BJ (cell line): Measurements from ENCODE around the gene KIRREL3. TPM values are rescaled to one million over a fixed set of nuclear protein-coding genes. Genes with fewer than 3 reads are reported as not detected.
A peak's percentile ranks its signal among the peaks of the same experiment; 100 is the strongest.

Experiments used
- CTCF ChIA-PET: fragments of 350-600 bp; formaldehyde crosslinking; extraction: SDS; loops from one replicate; lab custom pipeline; 2021; ENCODE audit warnings: antibody characterized with exemption, inconsistent platforms; lab: Yijun Ruan, JAX
- POLR2A ChIA-PET: fragments of 300-600 bp; sonication (Branson Sonifier 250); formaldehyde crosslinking; extraction: SDS; loops from one replicate; lab custom pipeline; 2021; ENCODE audit warnings: antibody characterized with exemption; lab: Charles Lee
- DNase-seq: peaks from one replicate; pipeline ENCODE4 v3.0.0-alpha.2; 2011; ENCODE audit warnings: low read depth
- H3K27me3 ChIP-seq: 2 replicates; pipeline ENCODE4 v1.6.0; 2011; ENCODE audit warnings: low read length; ENCODE audit not compliant: control insufficient read depth, insufficient read depth
- H3K36me3 ChIP-seq: 2 replicates; pipeline ENCODE4 v1.5.1; 2011; ENCODE audit warnings: low read length; ENCODE audit not compliant: control insufficient read depth, insufficient read depth
- H3K4me3 ChIP-seq: 2 replicates; pipeline ENCODE4 v1.5.1; 2011; ENCODE audit warnings: low read depth, mild to moderate bottlenecking, control low read depth, low read length
- polyA plus RNA-seq: library from polyadenylated mRNA; depleted of rRNA; stranded (reverse); fragments of >200 nt; gene quantifications from 2 replicates; pipeline ENCODE4 v1.2.3, GENCODE V29; 2011
- TF ChIP-seq, protein P1 (sequence below): IDR thresholded peaks from 2 replicates; pipeline ENCODE4 v1.5.1; 2011; ENCODE audit warnings: low read depth, mild to moderate bottlenecking, control low read depth, inconsistent platforms, low read length, moderate library complexity; ENCODE audit not compliant: insufficient read depth

KIRREL3 gene
- polyA plus RNA-seq, 1 experiment: 19.6 TPM

DNA sequence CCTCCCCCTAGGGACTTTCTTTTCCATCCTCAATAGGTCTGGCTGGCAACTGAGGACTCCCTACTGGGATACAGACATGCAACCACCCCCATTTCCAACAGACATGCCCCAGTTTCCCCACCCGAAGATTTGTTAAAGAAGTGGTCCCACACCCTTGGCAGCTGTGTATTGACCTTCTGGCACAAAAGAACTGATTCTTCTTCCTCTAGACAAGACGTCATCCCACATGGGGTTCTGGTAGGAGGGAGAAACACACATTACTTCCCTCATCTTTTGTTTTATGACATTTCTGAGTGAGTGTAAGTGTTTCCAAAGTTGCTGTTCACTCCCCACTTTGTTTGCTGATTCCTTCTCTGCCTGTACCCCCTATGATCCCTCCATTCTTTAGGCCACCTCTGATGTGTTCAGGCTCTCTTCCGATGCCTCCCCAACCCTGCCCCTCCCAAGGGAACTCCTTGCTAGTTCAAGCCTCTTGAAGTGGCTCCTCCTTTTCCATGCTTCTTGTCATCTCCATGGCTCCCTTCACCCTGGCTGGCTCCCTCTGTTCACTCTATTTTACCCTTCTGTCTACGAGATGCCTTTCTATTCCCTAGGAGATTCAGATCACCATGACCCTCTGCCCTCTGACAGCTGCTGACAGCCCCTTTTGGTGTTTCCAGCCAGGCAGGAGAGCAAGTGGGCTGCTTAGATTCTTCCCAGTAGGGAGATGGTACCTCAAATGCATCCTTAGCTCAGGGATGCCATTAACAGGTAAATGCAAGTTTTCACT is 4.3 kb downstream of the KIRREL3 start:
- DNase-seq: no peak
- Histone ChIP-seq H3K4me3 (no peak overlapping the region), H3K36me3 (no peaks in the 10 kb centered on the region), H3K27me3 (no peaks in the 10 kb centered on the region)
- TF ChIP-seq, protein P1, sequence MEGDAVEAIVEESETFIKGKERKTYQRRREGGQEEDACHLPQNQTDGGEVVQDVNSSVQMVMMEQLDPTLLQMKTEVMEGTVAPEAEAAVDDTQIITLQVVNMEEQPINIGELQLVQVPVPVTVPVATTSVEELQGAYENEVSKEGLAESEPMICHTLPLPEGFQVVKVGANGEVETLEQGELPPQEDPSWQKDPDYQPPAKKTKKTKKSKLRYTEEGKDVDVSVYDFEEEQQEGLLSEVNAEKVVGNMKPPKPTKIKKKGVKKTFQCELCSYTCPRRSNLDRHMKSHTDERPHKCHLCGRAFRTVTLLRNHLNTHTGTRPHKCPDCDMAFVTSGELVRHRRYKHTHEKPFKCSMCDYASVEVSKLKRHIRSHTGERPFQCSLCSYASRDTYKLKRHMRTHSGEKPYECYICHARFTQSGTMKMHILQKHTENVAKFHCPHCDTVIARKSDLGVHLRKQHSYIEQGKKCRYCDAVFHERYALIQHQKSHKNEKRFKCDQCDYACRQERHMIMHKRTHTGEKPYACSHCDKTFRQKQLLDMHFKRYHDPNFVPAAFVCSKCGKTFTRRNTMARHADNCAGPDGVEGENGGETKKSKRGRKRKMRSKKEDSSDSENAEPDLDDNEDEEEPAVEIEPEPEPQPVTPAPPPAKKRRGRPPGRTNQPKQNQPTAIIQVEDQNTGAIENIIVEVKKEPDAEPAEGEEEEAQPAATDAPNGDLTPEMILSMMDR: no peak
- ChIA-PET CTCF (interaction anchor here (1.1 kb wide), 1 partner anchor 28 kb away, joined by 4 read pairs; no protein-coding TSS in a partner anchor), POLR2A (interaction anchor here (0.7 kb wide), 1 partner anchor 260 kb away, joined by 3 read pairs; no protein-coding TSS in a partner anchor)

DNA sequence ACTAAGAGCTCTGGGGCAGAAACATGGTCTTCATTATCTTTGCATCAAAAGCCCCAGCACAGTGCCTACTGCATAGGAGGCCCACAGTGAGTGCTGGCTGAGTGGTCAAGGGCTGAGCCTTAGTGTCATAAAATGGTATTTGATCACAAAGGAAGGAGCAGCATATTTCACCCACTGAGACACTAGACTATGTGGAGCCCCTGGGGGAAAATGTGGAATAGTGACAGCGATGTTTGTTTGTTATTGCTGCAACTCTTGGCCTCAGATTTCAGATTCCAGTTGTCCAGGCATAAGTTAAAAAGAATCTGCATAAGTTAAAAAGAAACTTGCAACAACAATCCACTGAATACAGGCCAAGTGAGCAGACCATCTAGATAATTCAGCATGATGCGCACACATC is 7.0 kb downstream of the KIRREL3 start:
- no peaks in the 10 kb centered on the region for H3K36me3 ChIP-seq
- H3K27me3 ChIP-seq: no peaks in the 10 kb centered on the region
- no peak overlapping the region for H3K4me3 ChIP-seq
- DNase-seq: peak; percentile 65
- TF ChIP-seq, protein P1: no peak
- ChIA-PET POLR2A (no interaction called here), CTCF (interaction anchor here (0.5 to 6.5 kb wide), 3 partner anchors 36 to 386 kb away, joined by 3 to 83 read pairs (median 3); no protein-coding TSS in a partner anchor)

DNA sequence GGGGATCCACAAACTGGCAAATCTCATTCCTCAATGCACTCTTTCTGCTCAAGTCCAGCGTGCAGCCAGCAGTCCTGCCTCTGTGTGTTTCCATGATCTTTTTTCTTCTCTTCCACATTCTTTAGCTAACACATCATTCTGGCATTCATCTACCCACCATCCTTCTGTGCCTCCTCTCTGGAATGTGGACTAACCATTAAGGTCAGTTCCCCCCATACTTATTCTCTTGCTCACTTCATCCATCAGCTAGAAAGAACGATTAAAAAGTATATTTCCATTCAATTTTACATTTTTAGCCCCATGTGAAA is 7.8 kb downstream of the KIRREL3 start:
- no peaks in the 10 kb centered on the region for H3K36me3 ChIP-seq
- ChIA-PET POLR2A (interaction anchor here (0.6 to 0.7 kb wide), 5 partner anchors 63 to 1715 kb away, joined by 3 to 12 read pairs (median 4); no protein-coding TSS in a partner anchor), CTCF (interaction anchor here (0.5 to 6.5 kb wide), 7 partner anchors 10 to 682 kb away, joined by 3 to 83 read pairs (median 3); no protein-coding TSS in a partner anchor)
- DNase-seq: peak; percentile 88
- TF ChIP-seq, protein P1: no peak
- peak overlapping the region; percentile 32 for H3K4me3 ChIP-seq
- no peaks in the 10 kb centered on the region for H3K27me3 ChIP-seq

DNA sequence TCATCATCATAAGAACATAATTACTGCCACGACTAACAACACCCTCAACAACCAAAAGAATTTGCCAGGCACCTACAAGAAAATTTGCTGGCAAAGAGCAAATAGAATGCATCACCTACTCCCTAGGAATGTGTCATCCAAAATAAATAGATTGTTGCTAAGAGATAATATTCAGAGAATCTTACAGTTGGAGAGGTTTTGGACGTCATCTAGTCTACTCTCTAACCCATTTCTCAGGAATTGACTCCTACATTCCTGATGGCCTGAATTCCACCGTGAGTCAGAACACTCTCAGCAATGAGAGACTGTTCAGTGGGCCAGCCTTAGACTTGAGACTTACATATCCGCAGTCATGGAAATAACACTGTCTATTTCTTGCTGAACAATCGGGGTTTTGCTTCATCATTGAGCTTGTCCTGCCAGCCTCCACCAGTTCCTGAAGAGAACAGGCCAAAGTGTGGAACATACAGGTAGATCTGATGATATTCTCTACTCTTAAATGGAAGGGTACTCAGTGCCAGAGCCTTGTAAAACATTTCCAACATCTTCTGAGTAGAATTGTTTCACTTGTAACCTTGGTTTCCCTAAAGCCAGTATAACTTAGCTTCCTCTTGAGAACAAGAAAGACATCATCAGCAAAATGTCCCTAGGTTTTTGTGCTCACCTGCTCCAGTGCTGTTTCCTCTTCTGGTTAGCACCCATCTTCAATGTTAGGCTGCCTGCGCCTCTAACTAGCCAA is 8.3 kb downstream of the KIRREL3 start:
- no peaks in the 10 kb centered on the region for H3K27me3 ChIP-seq
- POLR2A ChIA-PET: interaction anchor here (0.5 to 0.7 kb wide), 5 partner anchors 169 to 1716 kb away, joined by 3 to 10 read pairs (median 4); no protein-coding TSS in a partner anchor
- DNase-seq: peak; percentile 98
- H3K36me3 ChIP-seq: no peaks in the 10 kb centered on the region
- CTCF ChIA-PET: interaction anchor here (0.6 to 6.5 kb wide), 8 partner anchors 10 to 682 kb away, joined by 3 to 83 read pairs (median 4); no protein-coding TSS in a partner anchor
- H3K4me3 ChIP-seq: peak overlapping the region; percentile 32
- TF ChIP-seq, protein P1: no peak

DNA sequence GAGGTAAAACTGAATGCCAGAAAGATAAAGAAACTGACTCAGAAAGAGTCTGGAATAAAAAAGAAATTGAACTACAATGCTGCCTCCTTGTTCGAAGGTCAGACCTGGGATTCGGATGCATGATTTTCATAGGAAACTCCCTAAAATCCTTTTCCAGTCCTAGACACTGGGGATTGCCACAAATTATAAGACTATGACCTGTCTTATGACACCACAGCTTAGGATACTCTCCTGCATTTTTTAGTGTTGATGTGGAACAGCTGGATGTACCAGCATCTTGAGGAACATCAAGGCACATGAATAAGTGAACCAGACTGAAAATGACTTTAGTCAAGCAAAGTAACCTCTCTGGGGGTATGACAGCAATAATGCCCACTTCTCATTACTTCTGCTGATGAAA is 9.0 kb downstream of the KIRREL3 start:
- CTCF ChIA-PET: interaction anchor here (0.6 to 6.5 kb wide), 15 partner anchors 11 to 681 kb away, joined by 3 to 83 read pairs (median 6); no protein-coding TSS in a partner anchor
- TF ChIP-seq, protein P1: no peak
- Histone ChIP-seq H3K4me3 (no peak overlapping the region), H3K36me3 (no peaks in the 10 kb centered on the region), H3K27me3 (no peaks in the 10 kb centered on the region)
- POLR2A ChIA-PET: interaction anchor here (0.5 kb wide), 1 partner anchor 218 kb away, joined by 5 read pairs; no protein-coding TSS in a partner anchor
- DNase-seq: no peak
